NCI-H82 treated with DMSO at 0.1 percent for 48 hours (cell line): ENCODE results near the gene MRPS2.
"Not testable (repeated sequence)": the region's sequence is repeated elsewhere in the genome, so short reads cannot be mapped to it uniquely, and the experiment has no call there.

Experiments
- DNase-seq: peaks from one replicate; lab custom pipeline; 2025; ENCODE audit not compliant: unreplicated experiment; lab: John Stamatoyannopoulos, UW

MRPS2 gene

DNA sequence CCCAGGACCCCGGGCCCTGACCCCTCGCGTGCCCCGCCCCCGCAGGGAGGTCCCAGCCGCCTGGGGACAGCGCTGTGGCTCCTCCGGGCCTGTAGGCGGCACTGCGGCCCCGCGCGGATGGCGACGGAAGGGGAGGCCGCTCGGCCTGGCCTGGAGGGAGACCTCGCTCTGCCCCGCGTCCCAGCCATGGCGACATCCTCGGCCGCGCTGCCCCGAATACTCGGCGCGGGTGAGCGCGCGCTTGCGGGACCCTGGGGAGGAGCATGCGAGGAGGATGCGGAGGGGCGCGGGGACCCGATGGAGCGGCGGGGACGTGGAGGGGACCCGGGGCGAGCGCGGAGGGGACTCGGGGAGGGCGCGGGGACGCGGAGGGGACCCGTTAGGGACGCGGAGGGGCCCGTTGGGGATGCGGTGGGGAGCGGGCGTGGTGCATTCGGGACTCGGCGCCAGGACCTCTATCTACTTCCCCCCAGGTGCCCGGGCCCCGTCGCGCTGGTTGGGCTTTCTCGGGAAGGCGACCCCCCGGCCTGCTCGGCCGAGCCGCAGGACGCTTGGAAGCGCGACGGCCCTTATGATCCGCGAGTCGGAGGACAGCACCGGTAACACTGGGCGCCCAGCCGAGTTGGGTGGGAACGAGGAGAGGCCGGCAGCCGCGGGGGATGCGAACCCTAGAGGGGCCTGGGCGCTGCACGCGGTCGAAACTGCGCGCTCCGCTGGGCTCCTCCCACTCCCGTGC, at the start of gene MRPS2:
Gene MRPS2, plus strand, starts transcription at position 158 of the 736 bp plus-strand sequence. Its CDS starts 29 bp downstream, at position 187.
- no peak for DNase-seq

- no peak for DNase-seq
Measured at GRCh38 chr9:135450956-135451355, 49.5 kb upstream of the MRPS2 start.

DNA sequence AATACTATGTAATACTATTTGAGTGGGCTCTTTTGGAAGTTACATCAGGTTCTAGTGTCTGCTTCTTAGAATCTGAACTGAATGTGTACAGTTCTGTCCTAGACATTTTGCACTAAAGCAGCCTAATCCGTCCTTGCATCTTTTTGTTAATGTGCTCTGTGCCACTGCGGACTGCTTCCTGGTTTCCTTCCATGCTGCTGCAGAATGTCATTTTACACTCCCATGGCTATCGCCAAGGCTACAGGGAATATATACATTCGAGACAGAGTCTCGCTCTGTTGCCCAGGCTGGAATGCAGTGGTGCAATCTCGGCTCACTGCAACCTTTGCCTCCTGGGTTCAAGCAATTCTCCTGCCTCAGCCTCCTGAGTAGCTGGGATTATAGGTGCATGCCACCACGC, 48.6 kb upstream of the MRPS2 start:
- not testable (repeated sequence) for DNase-seq

- DNase-seq: no peak
Measured at GRCh38 chr9:135454737-135455136, 45.7 kb upstream of the MRPS2 start.

GRCh38 chr9:135455401-135456030, 45.0 kb upstream of the MRPS2 start:
- DNase-seq: no peak

DNA sequence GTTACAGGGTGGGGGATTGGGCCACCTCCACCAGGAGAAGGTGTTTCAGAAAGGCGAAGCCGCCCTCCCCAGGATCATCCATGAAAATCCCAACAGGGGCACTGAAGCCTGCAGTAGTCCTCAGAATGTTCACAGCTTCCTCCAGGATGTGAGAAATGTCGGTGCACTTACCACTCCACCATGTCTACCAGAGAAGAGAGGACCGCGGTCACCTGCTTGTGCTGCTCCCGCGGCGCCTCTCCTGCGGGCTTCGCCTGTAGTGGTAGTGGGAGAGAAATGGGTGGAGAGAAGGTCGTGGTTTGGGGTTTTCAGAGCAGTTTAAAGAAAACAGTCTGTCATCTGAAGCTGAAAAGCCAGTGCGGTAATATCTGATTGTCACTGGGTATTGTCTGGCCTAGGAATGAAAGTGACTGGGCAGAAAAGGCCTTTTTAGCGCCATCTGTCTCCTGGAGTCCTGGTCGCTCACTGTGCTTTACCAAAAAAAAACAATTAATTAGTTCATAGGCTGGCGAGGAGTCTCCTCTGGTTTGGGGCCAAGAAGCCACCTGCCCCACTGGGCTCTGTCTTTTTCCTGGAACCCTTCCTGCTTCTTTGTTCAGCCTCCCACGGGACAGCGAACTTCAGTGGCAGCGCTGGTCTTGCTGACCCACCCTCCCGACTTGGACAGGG, 43.9 kb upstream of the MRPS2 start:
- no peak for DNase-seq

DNA sequence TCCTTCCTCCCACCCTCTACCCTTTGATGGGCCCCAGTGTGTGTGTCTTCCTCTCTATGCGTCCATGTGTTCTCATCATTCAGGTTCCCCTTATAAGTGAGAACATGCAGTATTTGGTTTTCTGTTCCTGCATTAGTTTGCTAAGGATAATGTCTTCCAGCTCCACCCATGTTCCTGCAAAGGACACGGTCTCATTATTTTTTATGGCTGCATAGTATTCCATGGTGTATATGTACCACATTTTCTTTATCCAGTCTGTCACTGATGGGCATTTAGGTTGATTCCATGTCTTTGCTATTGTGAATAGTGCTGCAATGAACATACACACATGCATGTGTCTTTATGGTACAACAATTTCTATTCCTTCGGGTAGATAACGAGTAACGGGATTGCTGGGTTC, 42.0 kb upstream of the MRPS2 start:
- not testable (repeated sequence) for DNase-seq

DNA sequence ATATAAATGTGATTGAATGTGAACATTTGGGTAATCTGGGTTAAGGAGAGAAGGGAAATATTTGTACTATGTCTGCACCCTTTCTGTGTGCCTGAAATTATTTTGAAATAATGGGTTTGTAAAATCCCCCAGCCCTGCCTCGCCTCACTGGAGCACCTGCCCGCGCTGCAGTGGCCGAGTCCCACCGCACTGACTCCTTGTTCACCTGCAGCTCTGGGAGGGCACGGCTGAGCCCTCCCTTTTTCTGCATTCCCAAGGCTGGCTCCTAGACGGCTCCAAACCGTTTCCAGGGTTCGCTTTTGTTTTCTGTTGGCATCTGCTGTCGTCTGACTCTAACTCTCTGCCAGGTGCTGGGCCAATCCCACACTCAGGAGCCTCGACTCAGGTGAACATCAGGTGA, 38.5 kb upstream of the MRPS2 start:
- DNase-seq: no peak

GRCh38 chr9:135463140-135463539, 37.3 kb upstream of the MRPS2 start:
- no peak for DNase-seq

DNA sequence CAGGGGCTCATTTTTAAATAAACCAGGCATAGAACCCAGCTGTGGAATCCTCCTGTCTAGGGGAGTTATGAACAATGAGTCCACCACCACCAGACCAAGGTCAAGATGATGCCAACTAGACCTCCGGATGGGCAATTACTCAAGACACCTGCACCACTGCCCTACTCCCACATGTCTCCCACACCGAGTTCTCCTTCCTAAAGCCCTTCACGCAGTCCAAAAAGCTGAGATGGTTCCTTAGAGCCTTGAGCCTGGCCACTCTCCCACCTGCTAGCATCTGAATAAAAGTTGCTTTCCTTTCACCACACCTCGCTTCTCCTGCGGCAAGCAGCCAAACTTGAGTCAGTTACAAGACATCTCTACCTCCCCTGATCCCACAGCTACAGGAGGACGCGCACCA, 36.3 kb upstream of the MRPS2 start:
- no peak for DNase-seq

DNA sequence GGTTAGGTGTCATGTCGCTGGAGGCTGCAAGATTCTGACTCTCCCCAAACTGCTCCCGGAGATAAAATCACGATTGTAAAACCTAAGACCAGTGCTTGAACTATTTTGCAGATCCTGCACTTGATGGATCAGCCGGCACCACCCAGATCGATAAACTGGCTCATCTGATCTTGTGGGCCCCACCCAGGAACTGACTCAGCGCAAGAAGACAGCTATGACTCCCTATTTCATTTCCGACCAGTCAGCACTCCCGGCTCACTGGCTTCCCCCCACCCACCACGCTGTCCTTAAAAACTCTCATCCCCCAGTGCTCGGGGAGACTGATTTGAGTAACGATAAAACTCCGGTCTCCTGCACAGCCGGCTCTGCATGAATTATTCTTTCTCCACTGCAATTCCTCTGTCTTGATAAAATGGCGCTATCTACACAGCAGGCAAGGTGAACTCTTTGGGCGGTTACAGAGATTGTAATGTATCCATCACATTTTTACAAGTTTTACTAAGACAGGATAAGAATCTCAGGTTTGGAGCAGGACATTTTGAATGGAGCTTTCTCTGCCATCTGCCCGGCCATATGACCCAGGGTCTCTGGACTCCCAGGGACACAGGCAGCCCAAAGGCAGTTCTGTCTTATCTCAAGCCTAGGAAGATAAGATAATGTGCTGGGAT, 31.5 kb upstream of the MRPS2 start:
- DNase-seq: no peak

GRCh38 chr9:135471791-135472640, 28.5 kb upstream of the MRPS2 start:
- no peak for DNase-seq

GRCh38 chr9:135473972-135474543, 26.4 kb upstream of the MRPS2 start:
- DNase-seq: no peak

DNA sequence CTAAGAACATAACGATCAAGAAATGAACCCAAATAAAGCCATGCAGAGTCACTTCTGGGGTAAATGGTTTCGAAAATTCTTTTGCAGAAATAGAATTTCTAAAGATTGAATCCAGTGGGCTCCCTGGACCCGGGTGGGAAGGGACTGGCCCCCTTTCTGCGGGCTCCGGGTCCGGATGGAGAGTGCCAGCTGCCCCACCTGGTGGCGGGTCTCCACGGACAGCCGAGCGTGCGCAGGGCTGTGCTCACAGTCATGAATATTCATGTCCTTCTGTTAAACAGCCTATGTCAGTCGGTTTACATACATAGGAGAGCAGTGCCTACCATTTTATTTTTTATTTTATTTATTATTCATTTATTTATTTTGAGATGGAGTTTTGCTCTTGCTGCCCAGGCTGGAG, 25.6 kb upstream of the MRPS2 start:
- no peak for DNase-seq

DNA sequence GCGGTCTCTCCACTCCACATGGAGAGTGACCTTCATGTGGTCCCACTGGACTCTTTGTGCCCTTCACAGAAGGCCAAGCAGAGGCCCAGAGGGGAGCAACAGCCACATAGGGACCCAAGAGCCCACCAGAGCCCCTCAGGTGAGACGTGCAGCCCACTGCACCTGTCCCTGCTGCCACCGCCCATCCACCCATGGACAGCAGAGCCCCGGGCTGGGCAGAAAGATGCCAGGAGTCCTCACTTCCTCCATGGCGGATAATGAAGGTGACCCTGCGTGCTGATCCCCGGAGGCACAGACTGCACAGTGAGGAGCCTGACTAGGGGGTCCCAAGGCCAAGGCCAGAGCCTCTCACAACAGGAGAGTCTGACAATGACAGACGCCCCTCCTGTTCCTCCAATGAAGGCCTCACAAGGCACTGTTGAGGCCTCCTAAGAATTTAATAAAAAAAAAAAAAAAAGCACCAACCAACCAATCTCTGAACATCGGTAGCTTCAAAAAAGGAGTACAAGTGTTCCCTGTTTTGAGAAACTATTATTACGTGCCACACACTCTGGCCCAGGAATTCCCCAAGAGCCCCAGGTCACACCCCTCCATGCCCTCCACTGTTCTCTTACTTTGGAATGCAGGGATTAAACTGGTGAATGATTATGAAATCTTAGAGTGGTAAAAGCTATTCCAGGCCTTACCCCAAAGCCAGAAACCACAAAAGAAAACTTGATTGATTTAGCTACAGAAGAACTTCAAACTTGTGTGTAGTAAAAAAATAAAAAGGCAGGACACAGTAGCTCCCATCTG, 23.7 kb upstream of the MRPS2 start:
- DNase-seq: no peak

DNA sequence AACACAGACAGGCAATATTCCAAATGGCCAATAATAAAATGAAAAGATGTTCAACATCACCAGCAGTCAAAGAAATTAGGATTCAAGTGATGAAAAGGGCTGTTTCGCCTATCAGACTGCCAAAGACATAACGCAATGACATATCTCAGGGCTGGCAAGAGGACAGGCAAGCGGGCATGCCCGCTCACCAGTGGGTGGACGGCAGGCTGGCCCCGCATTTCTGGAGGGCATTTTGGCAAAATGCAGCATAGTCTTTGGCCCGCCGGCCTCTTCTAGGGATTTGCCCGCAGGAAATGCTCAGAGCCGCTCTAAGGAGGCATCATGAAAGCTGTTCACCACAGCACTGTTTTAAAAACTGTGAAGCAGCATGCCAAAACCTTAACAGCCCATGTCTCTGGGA, 22.3 kb upstream of the MRPS2 start:
- DNase-seq: no peak

GRCh38 chr9:135478829-135479468, 21.5 kb upstream of the MRPS2 start:
- no peak for DNase-seq

DNA sequence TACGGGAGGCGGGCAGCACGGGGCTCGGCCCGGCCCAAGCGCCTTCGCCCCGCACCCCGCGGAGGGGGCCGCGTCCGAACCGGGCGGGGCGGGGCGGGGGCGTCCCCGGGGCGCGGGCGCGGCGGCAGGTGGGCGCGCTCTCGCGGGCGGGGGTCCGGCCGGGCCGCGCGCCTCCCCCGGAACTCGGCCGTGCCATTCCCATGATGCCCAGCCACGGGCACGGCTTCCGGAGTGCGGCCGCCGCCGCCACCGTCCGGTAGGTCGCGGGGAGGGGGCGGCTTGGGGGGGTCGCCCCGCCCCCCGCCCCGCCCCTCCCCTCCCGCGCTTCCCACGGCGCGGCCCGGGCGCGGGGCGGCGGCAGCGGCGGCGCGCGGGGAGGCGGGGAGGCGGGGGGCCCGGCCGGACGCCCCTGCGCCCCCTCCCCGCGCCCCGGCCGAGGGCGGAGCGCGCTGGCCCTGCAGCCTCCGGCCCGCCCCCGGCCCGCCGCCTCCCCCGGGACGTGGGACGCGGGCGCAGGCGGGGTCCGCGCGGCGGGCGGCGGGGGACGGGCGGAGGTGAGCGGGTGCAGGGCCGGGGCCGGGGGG, 20.9 kb upstream of the MRPS2 start, which contains the start of gene PPP1R26:
Gene PPP1R26, plus strand, starts transcription at position 314 of the 584 bp plus-strand sequence. CDS start 4,729 bp downstream, outside the sequence.
- DNase-seq: no peak
